B cell (primary cell): ENCODE measurements around the gene ATP6V0E2.

Source experiments
- CTCF ChIP-seq: fragments of 200-600 bp; IDR thresholded peaks from one replicate; pipeline ENCODE4 v1.8.0; 2022; ENCODE audit warnings: antibody characterized with exemption, mild to moderate bottlenecking
- EZH2 ChIP-seq: IDR thresholded peaks from 2 replicates; pipeline ENCODE4 v1.6.1; 2012; ENCODE audit warnings: borderline replicate concordance, low read depth, mild to moderate bottlenecking, moderate library complexity, low read length; ENCODE audit not compliant: insufficient read depth, poor library complexity, severe bottlenecking

DNA sequence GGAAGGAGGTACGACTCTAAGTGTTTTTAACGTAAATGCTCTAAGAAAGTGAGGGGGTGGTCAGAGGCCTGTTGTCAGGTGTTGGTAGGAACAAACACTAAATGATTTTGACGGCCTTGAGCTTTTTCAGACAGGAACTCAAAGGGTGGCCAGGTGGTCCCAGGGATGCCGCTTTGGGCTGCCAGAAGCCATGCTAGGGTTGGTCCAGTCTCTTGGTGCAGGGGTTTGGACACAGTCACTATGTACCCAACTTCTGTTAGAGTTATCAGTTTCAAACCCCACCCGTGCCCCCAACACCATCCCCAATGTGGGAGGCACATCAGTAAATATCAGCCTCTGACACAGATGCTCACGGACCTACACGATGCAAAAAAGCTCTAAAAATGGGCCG is 9.3 kb downstream of the ATP6V0E2 start:
- TF ChIP-seq CTCF = no peak
- TF ChIP-seq EZH2 = no peak
